GM19452 (cell line): Measurements from ENCODE around the gene CERCAM.
A peak's percentile ranks its signal among the peaks of the same experiment; 100 is the strongest.
"Not testable (repeated sequence)": the region's sequence is repeated elsewhere in the genome, so short reads cannot be mapped to it uniquely, and the experiment has no call there.

Experiments used
- ATAC-seq: cut with Tn5 transposase; IDR thresholded peaks from one replicate; pipeline ENCODE4 v1.9.1; 2021; ENCODE audit not compliant: unreplicated experiment

The CERCAM gene

GRCh38 chr9:128416014-128416413 is 4.6 kb upstream of the CERCAM start:
- no peak for ATAC-seq

- ATAC-seq: no peak
These were observed 4.1 kb upstream of the CERCAM start for GRCh38 chr9:128416432-128417019.

DNA sequence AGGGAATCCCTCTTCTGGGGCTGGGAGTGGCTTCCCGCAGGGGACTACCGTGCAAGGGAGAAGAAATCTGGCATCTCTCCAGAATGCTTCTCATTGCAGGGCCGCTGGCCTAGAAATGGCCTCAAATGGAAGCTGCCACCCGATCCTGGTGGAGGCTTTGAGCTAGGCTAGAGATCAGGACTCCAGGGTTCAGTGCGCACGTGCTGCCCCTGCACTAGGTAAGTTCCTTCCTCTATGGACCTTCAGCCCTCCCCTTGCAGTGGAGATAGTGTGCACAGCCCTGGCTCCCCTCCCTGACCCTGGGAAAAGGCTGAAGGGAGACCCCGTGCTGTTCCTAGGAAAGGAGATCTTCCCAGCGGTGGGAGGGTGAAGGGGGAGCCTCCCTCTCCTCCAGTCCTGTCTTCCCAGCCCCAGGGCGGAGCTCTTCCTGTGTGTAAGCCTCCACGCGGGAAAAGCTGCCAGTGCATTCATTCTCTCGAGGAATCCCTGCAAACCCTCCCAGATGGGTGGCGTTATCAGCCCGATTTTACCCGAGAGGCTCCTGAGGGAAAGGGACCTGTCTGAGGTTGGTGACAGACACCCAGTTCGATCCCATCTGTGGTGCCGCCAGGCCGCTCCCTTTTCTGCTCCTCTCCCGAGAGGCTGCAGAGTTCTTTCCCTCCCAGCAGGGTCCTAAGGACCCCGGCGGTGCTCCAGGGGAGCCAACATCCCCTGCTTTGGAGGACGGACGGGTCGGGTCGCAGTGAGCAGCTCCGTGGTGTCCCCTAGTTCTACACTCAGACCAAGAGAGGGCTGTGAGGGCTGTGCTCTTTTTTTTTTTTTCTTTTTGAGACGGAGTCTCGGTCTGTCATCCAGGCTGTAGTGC is 1.4 kb upstream of the CERCAM start:
- ATAC-seq: no peak

GRCh38 chr9:128420060-128420650 is 502 bp upstream of the CERCAM start:
- peak; percentile 69 for ATAC-seq

DNA sequence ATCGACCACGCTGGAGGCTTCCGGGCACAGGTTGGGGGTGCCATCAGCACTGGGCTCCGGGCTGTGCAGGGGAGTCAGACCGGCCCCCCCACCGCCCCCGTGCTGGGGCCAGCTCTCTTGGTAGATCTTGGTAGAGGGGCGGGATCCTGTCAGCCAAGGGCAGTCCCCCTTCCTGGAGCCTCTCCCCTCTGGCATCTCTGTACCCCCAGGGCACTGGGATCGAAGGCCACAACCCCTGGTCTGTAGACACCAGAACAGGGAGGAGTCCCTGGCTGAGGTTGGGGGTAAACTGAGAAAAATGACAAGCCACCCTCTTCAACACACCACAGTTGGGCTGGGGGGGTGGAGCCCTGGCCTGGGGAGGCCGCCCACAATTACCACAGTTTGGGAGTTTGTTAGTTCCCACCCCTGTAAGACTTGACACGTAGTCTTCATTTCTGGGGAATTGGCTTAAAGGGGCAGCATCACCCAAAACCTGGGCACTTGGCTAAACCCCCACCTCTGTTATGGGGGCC is 882 bp downstream of the CERCAM start:
- ATAC-seq: no peak

GRCh38 chr9:128422022-128422782 is 1.5 kb downstream of the CERCAM start:
- ATAC-seq: not testable (repeated sequence)

DNA sequence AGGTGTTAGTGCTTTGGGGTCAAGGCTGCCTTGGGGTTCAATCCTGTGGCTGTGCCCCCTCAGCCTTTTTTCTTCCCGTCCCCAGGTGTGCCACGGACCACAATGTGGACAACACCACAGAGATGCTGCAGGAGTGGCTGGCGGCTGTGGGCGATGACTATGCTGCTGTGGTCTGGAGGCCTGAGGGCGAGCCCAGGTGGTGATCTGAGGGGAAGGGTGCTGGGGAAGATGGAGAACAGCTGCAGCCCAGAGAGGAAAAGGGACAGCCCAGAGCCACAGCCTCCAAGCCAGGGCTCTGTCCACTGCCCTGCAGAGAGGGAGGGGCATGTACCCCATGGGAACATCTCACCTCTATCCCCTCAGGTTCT is 2.1 kb downstream of the CERCAM start:
- ATAC-seq: no peak

GRCh38 chr9:128423356-128423755 is 2.7 kb downstream of the CERCAM start:
- ATAC-seq: not testable (repeated sequence)

DNA sequence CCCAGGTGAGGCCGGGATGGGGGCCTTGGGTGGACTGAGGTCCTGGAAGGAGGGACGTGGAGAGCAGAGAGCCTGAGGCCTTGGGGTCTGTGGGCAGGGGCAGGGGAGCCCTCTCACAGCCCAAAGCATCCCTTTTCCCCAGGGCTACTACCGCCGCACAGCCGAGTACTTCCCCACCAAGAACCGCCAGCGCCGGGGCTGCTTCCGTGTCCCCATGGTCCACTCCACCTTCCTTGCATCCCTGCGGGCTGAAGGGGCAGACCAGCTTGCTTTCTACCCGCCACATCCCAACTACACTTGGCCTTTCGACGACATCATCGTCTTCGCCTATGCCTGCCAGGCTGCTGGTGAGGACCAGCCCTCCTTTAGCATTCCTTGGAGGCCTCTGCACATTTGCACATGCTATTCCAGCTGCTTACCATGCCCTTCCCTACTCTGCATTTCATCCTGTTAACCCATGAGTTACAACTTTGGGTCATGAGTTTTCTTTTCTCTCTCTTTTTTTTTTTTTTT is 3.7 kb downstream of the CERCAM start:
- ATAC-seq: no peak

GRCh38 chr9:128428644-128429512 is 8.2 kb downstream of the CERCAM start:
- no peak for ATAC-seq

DNA sequence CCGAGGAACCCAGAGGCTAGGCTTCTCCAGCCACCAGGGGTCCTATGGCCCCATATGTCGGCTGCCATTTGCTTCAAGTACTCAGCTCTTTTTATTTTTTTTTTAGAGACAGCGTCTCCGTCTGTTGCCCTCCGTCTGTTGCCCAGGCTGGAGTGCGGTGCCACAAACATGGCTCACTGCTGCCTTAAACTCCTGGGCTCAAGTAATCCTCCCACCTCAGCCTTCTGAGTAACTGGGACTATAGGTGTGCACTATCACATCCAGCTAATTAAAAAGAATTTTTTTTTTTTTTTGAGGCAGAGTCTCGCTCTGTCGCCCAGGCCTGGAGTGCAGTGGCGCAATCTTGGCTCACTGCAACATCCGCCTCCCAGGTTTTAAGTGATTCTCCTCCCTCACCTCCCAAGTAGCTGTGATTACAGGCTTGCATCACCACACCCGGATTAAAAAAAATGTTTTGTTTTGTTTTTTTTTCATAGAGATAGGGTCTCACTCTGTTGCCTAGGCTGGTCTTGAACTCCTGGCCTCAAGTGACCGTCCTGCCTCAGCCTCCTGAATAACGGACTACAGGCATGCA is 8.9 kb downstream of the CERCAM start:
- no peak for ATAC-seq

DNA sequence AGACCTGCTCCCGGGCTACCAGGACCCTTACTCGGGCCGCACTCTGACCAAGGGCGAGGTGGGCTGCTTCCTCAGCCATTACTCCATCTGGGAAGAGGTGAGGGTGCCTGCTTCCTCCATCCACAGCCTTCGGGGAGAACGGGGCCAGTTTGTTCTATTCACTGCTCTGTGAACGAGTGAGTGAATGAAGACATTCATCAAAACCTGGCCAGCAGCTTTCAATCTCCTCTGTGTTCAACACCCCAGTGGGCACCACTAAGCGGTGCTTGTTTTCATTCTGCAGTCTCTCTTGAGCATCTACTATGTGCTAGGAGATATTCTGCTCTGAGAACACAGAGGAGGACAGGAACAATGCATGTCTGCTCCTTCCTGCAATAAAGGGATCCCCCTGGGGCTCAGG is 10.6 kb downstream of the CERCAM start:
- ATAC-seq: no peak

DNA sequence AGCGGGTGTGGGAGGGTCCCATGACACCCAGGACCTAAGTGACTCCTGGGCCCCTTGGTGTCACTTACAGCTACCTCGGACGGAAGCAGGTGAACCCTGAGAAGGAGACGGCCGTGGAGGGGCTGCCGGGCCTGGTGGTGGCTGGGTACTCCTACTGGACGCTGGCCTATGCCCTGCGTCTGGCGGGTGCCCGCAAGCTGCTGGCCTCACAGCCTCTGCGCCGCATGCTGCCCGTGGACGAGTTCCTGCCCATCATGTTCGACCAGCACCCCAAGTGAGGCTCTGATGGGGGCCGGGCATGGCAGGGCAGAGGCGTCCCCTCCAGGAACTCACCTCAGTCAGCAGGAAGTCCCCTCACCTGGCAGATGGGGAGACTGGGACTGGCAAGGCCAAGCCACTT is 13.7 kb downstream of the CERCAM start:
- ATAC-seq: no peak

DNA sequence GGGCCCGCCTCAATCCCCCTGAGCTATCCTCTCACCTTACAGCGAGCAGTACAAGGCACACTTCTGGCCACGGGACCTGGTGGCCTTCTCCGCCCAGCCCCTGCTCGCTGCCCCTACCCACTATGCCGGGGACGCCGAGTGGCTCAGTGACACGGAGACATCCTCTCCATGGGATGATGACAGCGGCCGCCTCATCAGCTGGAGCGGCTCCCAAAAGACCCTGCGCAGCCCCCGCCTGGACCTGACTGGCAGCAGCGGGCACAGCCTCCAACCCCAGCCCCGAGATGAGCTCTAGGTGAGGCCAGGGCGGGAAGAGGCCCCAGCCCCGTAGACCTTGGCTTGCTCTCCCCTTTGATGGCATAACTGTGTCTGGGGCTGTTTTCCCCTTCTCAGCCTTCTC is 15.0 kb downstream of the CERCAM start:
- ATAC-seq: no peak

- no peak for ATAC-seq
These were observed 17.9 kb downstream of the CERCAM start for GRCh38 chr9:128438343-128439109.

GRCh38 chr9:128439273-128439672 is 18.6 kb downstream of the CERCAM start:
- ATAC-seq: no peak

- no peak for ATAC-seq
These were observed 21.5 kb downstream of the CERCAM start for GRCh38 chr9:128442150-128442549.

- ATAC-seq: not testable (repeated sequence)
These were observed 25.8 kb downstream of the CERCAM start for GRCh38 chr9:128446505-128446904.

- ATAC-seq: no peak
These were observed 28.1 kb downstream of the CERCAM start for GRCh38 chr9:128448746-128449145.
